HEK293 (cell line): ENCODE data around the gene KIAA1671.

Source experiments
- TF ChIP-seq, protein P1 (sequence below): IDR thresholded peaks from 2 replicates; pipeline ENCODE4 v1.6.1; 2011; ENCODE audit warnings: mild to moderate bottlenecking, low read depth, low read length, borderline replicate concordance
- TF ChIP-seq, protein P2 (sequence below): fragments of 450-650 bp; formaldehyde crosslinking; IDR thresholded peaks from 2 replicates; pipeline ENCODE4 v1.5.1; 2016; ENCODE audit warnings: missing biosample characterization, missing genetic modification characterization
- TF ChIP-seq, protein P3 (sequence below): fragments of 450-650 bp; formaldehyde crosslinking; IDR thresholded peaks from 2 replicates; pipeline ENCODE4 v1.5.1; 2016; ENCODE audit warnings: missing biosample characterization, missing genetic modification characterization

DNA sequence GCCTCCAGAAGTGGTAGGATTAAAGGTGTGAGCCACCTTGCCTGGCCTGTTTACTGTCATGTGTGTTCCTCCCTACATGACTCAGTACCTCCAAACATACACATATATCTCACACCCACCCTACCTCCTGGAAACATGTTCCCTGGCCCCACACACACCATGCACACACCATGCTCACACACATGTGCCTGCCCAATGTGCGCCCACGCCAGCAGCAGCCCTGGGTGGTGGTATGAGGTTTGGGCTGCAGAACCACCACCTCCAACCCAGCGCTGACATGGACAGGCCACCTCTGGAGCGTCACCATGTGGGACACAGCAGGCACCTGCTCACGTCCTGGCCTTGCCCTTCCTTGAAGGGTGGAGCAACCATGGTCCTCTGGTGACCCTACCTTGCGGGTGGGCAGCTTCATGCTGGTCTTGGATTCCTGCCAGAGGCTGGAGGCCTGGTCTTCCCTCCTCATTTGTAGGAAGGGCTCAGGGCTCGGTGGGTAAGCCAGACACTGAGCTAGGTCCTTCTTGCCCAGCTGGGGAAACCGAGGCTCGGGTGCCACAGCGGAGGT lies 37.9 kb downstream of the KIAA1671 start:
- TF ChIP-seq, protein P1, sequence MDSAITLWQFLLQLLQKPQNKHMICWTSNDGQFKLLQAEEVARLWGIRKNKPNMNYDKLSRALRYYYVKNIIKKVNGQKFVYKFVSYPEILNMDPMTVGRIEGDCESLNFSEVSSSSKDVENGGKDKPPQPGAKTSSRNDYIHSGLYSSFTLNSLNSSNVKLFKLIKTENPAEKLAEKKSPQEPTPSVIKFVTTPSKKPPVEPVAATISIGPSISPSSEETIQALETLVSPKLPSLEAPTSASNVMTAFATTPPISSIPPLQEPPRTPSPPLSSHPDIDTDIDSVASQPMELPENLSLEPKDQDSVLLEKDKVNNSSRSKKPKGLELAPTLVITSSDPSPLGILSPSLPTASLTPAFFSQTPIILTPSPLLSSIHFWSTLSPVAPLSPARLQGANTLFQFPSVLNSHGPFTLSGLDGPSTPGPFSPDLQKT: no peak
- TF ChIP-seq, protein P2, sequence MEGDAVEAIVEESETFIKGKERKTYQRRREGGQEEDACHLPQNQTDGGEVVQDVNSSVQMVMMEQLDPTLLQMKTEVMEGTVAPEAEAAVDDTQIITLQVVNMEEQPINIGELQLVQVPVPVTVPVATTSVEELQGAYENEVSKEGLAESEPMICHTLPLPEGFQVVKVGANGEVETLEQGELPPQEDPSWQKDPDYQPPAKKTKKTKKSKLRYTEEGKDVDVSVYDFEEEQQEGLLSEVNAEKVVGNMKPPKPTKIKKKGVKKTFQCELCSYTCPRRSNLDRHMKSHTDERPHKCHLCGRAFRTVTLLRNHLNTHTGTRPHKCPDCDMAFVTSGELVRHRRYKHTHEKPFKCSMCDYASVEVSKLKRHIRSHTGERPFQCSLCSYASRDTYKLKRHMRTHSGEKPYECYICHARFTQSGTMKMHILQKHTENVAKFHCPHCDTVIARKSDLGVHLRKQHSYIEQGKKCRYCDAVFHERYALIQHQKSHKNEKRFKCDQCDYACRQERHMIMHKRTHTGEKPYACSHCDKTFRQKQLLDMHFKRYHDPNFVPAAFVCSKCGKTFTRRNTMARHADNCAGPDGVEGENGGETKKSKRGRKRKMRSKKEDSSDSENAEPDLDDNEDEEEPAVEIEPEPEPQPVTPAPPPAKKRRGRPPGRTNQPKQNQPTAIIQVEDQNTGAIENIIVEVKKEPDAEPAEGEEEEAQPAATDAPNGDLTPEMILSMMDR: no peak
- TF ChIP-seq, protein P3, sequence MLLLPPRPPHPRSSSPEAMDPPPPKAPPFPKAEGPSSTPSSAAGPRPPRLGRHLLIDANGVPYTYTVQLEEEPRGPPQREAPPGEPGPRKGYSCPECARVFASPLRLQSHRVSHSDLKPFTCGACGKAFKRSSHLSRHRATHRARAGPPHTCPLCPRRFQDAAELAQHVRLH (tag by site-specific recombination): no peak
